WTC11 (cell line): Measurements from ENCODE around the gene C2orf49. TPM values are rescaled to one million over a fixed set of nuclear protein-coding genes. Genes with fewer than 3 reads are reported as not detected.

Experiments
- ATAC-seq: fragments of 200-7000 bp; cut with Tn5 transposase; 2 replicates; pipeline ENCODE4 v1.10.0; 2021; ENCODE audit warnings: mild to moderate bottlenecking, moderate library complexity
- CTCF ChIA-PET: fragments of 300-600 bp; sonication (Branson Sonifier 250); formaldehyde crosslinking; loops from one replicate; lab custom pipeline; 2021; ENCODE audit warnings: antibody characterized with exemption; lab: Charles Lee
- POLR2A ChIA-PET: fragments of 350-600 bp; sonication (Branson Sonifier 250); formaldehyde crosslinking; loops from one replicate; lab custom pipeline; 2021; ENCODE audit warnings: antibody characterized with exemption; lab: Charles Lee
- DNase-seq: peaks from one replicate; pipeline ENCODE4 v3.0.0; 2021; ENCODE audit warnings: low spot score
- H3K27ac Mint-ChIP-seq: 2 replicates; pipeline ENCODE4 v1.8.0; 2021; ENCODE audit warnings: mixed read lengths
- H3K27me3 Mint-ChIP-seq: 2 replicates; pipeline ENCODE4 v1.8.0; 2021; ENCODE audit warnings: low read depth, mild to moderate bottlenecking, moderate library complexity, mixed read lengths
- H3K36me3 Mint-ChIP-seq: 2 replicates; pipeline ENCODE4 v1.8.0; 2021; ENCODE audit warnings: mixed read lengths
- H3K4me1 Mint-ChIP-seq: 2 replicates; pipeline ENCODE4 v1.8.0; 2022; ENCODE audit warnings: mixed read lengths
- H3K4me3 Mint-ChIP-seq: 2 replicates; pipeline ENCODE4 v1.8.0; 2021; ENCODE audit warnings: mild to moderate bottlenecking, moderate library complexity, mixed read lengths
- H3K9me3 Mint-ChIP-seq: 2 replicates; pipeline ENCODE4 v1.8.0; 2021; ENCODE audit warnings: mixed read lengths
- ATF1 ChIP-seq: sonication (generic); formaldehyde crosslinking; IDR thresholded peaks from 2 replicates; pipeline ENCODE4 v1.8.1; 2023; ENCODE audit warnings: mild to moderate bottlenecking, moderate library complexity, missing genetic modification reagents
- CREM ChIP-seq: sonication (generic); formaldehyde crosslinking; IDR thresholded peaks from 2 replicates; pipeline ENCODE4 v1.8.1; 2022; ENCODE audit warnings: mild to moderate bottlenecking, missing genetic modification reagents, moderate library complexity
- ESRRA ChIP-seq: sonication (generic); formaldehyde crosslinking; IDR thresholded peaks from 2 replicates; pipeline ENCODE4 v1.8.1; 2022; ENCODE audit warnings: mild to moderate bottlenecking, missing genetic modification reagents, borderline replicate concordance
- FOXK1 ChIP-seq: sonication (generic); formaldehyde crosslinking; IDR thresholded peaks from 2 replicates; pipeline ENCODE4 v1.8.0; 2022; ENCODE audit warnings: mild to moderate bottlenecking, moderate library complexity, missing genetic modification reagents
- GTF2I ChIP-seq: fragments of 250-450 bp; sonication (Bioruptor Pico); conservative IDR thresholded peaks from 2 replicates; pipeline ENCODE4 v1.4.0; 2021; ENCODE audit warnings: mild to moderate bottlenecking
- MYBL2 ChIP-seq: sonication (generic); formaldehyde crosslinking; IDR thresholded peaks from 2 replicates; pipeline ENCODE4 v1.8.1; 2023; ENCODE audit warnings: mild to moderate bottlenecking, moderate library complexity, missing genetic modification reagents
- NFYB ChIP-seq: sonication (generic); formaldehyde crosslinking; conservative IDR thresholded peaks from 2 replicates; pipeline ENCODE4 v1.8.0; 2022; ENCODE audit warnings: low read depth, missing genetic modification reagents
- NR2C2 ChIP-seq: sonication (generic); formaldehyde crosslinking; IDR thresholded peaks from 2 replicates; pipeline ENCODE4 v1.8.0; 2022; ENCODE audit warnings: mild to moderate bottlenecking, missing genetic modification reagents
- PRRX2 ChIP-seq: fragments of 250-450 bp; sonication (Bioruptor Pico); IDR thresholded peaks from 2 replicates; pipeline ENCODE4 v1.8.0; 2021; ENCODE audit warnings: mild to moderate bottlenecking
- RELA ChIP-seq: sonication (generic); formaldehyde crosslinking; IDR thresholded peaks from 2 replicates; pipeline ENCODE4 v1.8.1; 2022; ENCODE audit warnings: missing genetic modification reagents, mild to moderate bottlenecking, borderline replicate concordance
- SMAD3 ChIP-seq: sonication (generic); formaldehyde crosslinking; IDR thresholded peaks from 2 replicates; pipeline ENCODE4 v1.8.0; 2022; ENCODE audit warnings: missing genetic modification reagents, mild to moderate bottlenecking, borderline replicate concordance
- SP1 ChIP-seq: sonication (generic); formaldehyde crosslinking; conservative IDR thresholded peaks from 2 replicates; pipeline ENCODE4 v1.8.1; 2022; ENCODE audit warnings: missing genetic modification reagents
- TEAD4 ChIP-seq: sonication (generic); formaldehyde crosslinking; IDR thresholded peaks from 2 replicates; pipeline ENCODE4 v1.8.0; 2022; ENCODE audit warnings: mild to moderate bottlenecking, missing genetic modification reagents
- ZBTB21 ChIP-seq: sonication (generic); formaldehyde crosslinking; IDR thresholded peaks from 2 replicates; pipeline ENCODE4 v1.8.1; 2023; ENCODE audit warnings: mild to moderate bottlenecking, missing genetic modification reagents, borderline replicate concordance
- ZNF263 ChIP-seq: sonication (generic); formaldehyde crosslinking; IDR thresholded peaks from 2 replicates; pipeline ENCODE4 v1.8.1; 2022; ENCODE audit warnings: low read depth, mild to moderate bottlenecking, moderate library complexity, missing genetic modification reagents
- ZNF317 ChIP-seq: sonication (generic); formaldehyde crosslinking; IDR thresholded peaks from 2 replicates; pipeline ENCODE4 v1.8.1; 2023; ENCODE audit warnings: low read depth, mild to moderate bottlenecking, moderate library complexity, missing genetic modification reagents, borderline replicate concordance
- ZNF416 ChIP-seq: fragments of 250-450 bp; sonication (Bioruptor Pico); IDR thresholded peaks from 2 replicates; pipeline ENCODE4 v1.9.0; 2021; ENCODE audit warnings: mild to moderate bottlenecking, inconsistent platforms
- ZNF423 ChIP-seq: fragments of 250-450 bp; sonication (Bioruptor Pico); IDR thresholded peaks from 2 replicates; pipeline ENCODE4 v2.1.2; 2022; ENCODE audit warnings: mild to moderate bottlenecking, moderate library complexity
- ZNF671 ChIP-seq: fragments of 250-450 bp; sonication (Bioruptor Pico); IDR thresholded peaks from 2 replicates; pipeline ENCODE4 v1.8.0; 2021; ENCODE audit warnings: mild to moderate bottlenecking
- total RNA-seq: library from RNA; stranded (reverse); gene quantifications from 3 replicates; pipeline ENCODE4 v1.2.3, GENCODE V29; 2021
- TF ChIP-seq, protein P1 (sequence below): sonication (generic); formaldehyde crosslinking; IDR thresholded peaks from 2 replicates; pipeline ENCODE4 v1.8.0; 2022; ENCODE audit warnings: missing genetic modification reagents
- TF ChIP-seq, protein P2 (sequence below): sonication (generic); formaldehyde crosslinking; conservative IDR thresholded peaks from 2 replicates; pipeline ENCODE4 v1.8.1; 2022; ENCODE audit warnings: mild to moderate bottlenecking, missing genetic modification reagents
- TF ChIP-seq, protein P3 (sequence below): sonication (generic); formaldehyde crosslinking; IDR thresholded peaks from 2 replicates; pipeline ENCODE4 v1.8.0; 2023; ENCODE audit warnings: missing genetic modification reagents
- TF ChIP-seq, protein P4 (sequence below): sonication (generic); formaldehyde crosslinking; IDR thresholded peaks from 2 replicates; pipeline ENCODE4 v1.8.1; 2023; ENCODE audit warnings: mild to moderate bottlenecking, missing genetic modification reagents, moderate library complexity
- TF ChIP-seq, protein P5 (sequence below): sonication (generic); formaldehyde crosslinking; IDR thresholded peaks from 2 replicates; pipeline ENCODE4 v1.8.1; 2022; ENCODE audit warnings: low read depth, missing genetic modification reagents, borderline replicate concordance
- TF ChIP-seq, protein P6 (sequence below): sonication (generic); formaldehyde crosslinking; IDR thresholded peaks from 2 replicates; pipeline ENCODE4 v1.8.1; 2023; ENCODE audit warnings: mild to moderate bottlenecking, missing genetic modification reagents, moderate library complexity
- TF ChIP-seq, protein P7 (sequence below): sonication (generic); formaldehyde crosslinking; IDR thresholded peaks from 2 replicates; pipeline ENCODE4 v1.8.0; 2022; ENCODE audit warnings: mild to moderate bottlenecking, missing genetic modification reagents

C2orf49 gene
- total RNA-seq, 1 experiment from 2014 or later: 15.9 TPM

DNA sequence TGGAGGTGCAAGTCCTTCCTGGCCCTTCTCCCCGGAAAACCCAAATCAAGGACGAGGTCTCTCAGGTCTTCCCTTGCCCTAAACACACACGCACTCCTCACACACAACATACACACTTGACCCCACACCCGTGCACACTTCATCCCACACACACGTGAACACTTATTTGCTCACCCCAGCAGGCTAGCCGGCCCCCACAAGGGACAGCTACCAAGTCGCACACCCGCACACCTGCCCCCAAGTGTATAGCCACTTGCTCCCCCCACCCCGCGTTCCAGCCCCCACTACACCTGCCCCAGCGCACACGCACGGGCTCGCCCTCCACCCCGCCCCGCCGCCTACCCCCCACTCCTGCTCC is 8.2 kb upstream of the C2orf49 start:
- DNase-seq (no peak), ATAC-seq (no peak)
- H3K27ac Mint-ChIP-seq: peak overlapping the region; percentile 38
- 0 out of 2 replicates have a peak, but pooled peaks cover 3% of the 10 kb centered on the region for H3K36me3 Mint-ChIP-seq
- H3K9me3 Mint-ChIP-seq: no peaks in the 10 kb centered on the region
- H3K4me3 Mint-ChIP-seq: peak overlapping the region; percentile 85
- TF ChIP-seq SMAD3 (no peak), MYBL2 (CRISPR knock-in tag) (no peak), ATF1 (CRISPR knock-in tag) (no peak), TEAD4 (CRISPR knock-in tag) (no peak), ZNF317 (no peak), RELA (CRISPR knock-in tag) (no peak), ZNF671 (CRISPR knock-in tag) (no peak), SP1 (no peak), NFYB (no peak), ZNF263 (CRISPR knock-in tag) (no peak), ZNF416 (CRISPR knock-in tag) (no peak), GTF2I (no peak)
- TF ChIP-seq, protein P1, sequence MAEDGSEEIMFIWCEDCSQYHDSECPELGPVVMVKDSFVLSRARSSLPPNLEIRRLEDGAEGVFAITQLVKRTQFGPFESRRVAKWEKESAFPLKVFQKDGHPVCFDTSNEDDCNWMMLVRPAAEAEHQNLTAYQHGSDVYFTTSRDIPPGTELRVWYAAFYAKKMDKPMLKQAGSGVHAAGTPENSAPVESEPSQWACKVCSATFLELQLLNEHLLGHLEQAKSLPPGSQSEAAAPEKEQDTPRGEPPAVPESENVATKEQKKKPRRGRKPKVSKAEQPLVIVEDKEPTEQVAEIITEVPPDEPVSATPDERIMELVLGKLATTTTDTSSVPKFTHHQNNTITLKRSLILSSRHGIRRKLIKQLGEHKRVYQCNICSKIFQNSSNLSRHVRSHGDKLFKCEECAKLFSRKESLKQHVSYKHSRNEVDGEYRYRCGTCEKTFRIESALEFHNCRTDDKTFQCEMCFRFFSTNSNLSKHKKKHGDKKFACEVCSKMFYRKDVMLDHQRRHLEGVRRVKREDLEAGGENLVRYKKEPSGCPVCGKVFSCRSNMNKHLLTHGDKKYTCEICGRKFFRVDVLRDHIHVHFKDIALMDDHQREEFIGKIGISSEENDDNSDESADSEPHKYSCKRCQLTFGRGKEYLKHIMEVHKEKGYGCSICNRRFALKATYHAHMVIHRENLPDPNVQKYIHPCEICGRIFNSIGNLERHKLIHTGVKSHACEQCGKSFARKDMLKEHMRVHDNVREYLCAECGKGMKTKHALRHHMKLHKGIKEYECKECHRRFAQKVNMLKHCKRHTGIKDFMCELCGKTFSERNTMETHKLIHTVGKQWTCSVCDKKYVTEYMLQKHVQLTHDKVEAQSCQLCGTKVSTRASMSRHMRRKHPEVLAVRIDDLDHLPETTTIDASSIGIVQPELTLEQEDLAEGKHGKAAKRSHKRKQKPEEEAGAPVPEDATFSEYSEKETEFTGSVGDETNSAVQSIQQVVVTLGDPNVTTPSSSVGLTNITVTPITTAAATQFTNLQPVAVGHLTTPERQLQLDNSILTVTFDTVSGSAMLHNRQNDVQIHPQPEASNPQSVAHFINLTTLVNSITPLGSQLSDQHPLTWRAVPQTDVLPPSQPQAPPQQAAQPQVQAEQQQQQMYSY (CRISPR knock-in tag): no peak
- TF ChIP-seq, protein P2, sequence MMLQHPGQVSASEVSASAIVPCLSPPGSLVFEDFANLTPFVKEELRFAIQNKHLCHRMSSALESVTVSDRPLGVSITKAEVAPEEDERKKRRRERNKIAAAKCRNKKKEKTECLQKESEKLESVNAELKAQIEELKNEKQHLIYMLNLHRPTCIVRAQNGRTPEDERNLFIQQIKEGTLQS (CRISPR knock-in tag): no peak
- ChIA-PET CTCF (interaction anchor here (1.0 to 1.1 kb wide), 2 partner anchors 34 to 93 kb away, joined by 3 to 5 read pairs; no protein-coding TSS in a partner anchor), POLR2A (interaction anchor here (0.7 to 1.0 kb wide), 2 partner anchors 8 to 291 kb away, joined by 3 to 4 read pairs; partner anchors contain the start of gene C2orf49)
- no peaks in the 10 kb centered on the region; the same call in 1 of the 2 replicates for H3K27me3 Mint-ChIP-seq
- peaks cover 30% of the 10 kb centered on the region for H3K4me1 Mint-ChIP-seq

DNA sequence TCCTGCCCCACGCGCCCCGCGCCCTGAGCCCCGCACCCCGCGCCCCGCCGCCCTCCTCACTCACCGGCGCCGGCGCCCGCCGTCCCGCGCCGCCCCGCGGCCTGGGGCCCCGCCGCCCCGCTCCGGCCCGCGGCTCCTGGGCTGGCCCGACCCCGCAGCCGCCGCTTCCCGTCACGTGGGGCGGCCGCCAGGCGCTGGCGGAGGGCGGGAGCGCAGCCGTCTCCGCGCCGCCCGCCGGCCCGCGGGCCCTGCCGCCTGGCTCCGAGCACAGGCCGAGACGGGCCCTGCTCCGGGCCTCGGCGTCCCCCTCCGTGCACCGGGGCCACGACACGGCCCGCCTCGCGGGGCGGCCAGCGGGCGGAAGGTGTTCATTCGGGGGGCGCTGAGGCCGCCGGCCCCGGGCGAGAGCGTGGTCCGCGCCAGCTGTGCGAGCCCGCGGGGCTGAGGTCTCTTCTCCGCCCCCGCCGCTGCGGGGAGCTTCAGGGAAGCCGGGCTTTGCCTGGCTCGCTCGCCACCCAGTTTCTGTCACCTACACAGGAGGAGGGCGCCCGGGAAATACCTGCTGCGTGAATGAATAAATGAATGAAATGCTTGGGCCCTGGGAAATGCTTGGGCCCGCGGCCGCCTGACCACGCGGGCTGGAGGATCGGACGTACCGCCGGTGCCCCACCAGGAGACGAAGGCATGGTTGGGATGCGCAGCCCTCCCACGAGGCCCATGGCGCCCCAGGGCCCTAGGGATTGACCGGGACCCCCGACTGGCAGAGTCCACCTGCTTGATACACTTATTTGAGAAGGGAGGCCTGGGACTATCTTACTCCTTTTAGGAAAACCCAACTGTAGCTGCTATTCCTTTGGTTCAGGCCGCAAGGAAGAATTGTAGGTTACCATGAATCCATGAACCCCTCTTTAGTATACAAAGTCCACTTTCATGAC is 7.5 kb upstream of the C2orf49 start, which contains the start of gene TGFBRAP1:
Gene TGFBRAP1, minus strand, starts transcription at position 175 of the 935 bp plus-strand sequence. CDS start 21,434 bp downstream, outside the sequence.
- peak within 1 kb of the TSS; percentile 38 for H3K27ac Mint-ChIP-seq
- no peaks in the 10 kb centered on the region for H3K9me3 Mint-ChIP-seq
- H3K4me1 Mint-ChIP-seq: peaks cover 26% of the 10 kb centered on the region
- DNase-seq: peak; percentile 34
- ATAC-seq: peak; percentile 78
- H3K27me3 Mint-ChIP-seq: no peaks in the 10 kb centered on the region; the same call in 1 of the 2 replicates
- peak within 1 kb of the TSS; percentile 85 for H3K4me3 Mint-ChIP-seq
- ChIA-PET CTCF (interaction anchor here (1.0 to 1.6 kb wide), 4 partner anchors 35 to 215 kb away, joined by 3 to 5 read pairs (median 3); no protein-coding TSS in a partner anchor), POLR2A (interaction anchor here (0.6 to 1.0 kb wide), 3 partner anchors 8 to 291 kb away, joined by 3 to 4 read pairs (median 3); partner anchors contain the start of gene C2orf49)
- 0 out of 2 replicates have a peak, but pooled peaks cover 3% of the 10 kb centered on the region for H3K36me3 Mint-ChIP-seq
- TF ChIP-seq, protein P3, sequence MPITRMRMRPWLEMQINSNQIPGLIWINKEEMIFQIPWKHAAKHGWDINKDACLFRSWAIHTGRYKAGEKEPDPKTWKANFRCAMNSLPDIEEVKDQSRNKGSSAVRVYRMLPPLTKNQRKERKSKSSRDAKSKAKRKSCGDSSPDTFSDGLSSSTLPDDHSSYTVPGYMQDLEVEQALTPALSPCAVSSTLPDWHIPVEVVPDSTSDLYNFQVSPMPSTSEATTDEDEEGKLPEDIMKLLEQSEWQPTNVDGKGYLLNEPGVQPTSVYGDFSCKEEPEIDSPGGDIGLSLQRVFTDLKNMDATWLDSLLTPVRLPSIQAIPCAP (CRISPR knock-in tag): 0 out of 2 replicates have a peak, but pooled peaks have one; percentile 27
- TF ChIP-seq FOXK1 (CRISPR knock-in tag) (0 out of 2 replicates have a peak, but pooled peaks have one; percentile 33), NR2C2 (CRISPR knock-in tag) (no peak), ZBTB21 (CRISPR knock-in tag) (no peak), GTF2I (no peak), PRRX2 (CRISPR knock-in tag) (no peak), ESRRA (CRISPR knock-in tag) (no peak), ZNF317 (0 out of 2 replicates have a peak, but pooled peaks have one; percentile 18), ZNF423 (CRISPR knock-in tag) (peak; percentile 76), CREM (CRISPR knock-in tag) (peak; percentile 54; the same call in 1 of the 2 replicates)
- TF ChIP-seq, protein P4, sequence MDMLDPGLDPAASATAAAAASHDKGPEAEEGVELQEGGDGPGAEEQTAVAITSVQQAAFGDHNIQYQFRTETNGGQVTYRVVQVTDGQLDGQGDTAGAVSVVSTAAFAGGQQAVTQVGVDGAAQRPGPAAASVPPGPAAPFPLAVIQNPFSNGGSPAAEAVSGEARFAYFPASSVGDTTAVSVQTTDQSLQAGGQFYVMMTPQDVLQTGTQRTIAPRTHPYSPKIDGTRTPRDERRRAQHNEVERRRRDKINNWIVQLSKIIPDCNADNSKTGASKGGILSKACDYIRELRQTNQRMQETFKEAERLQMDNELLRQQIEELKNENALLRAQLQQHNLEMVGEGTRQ (CRISPR knock-in tag): peak; percentile 92
- TF ChIP-seq, protein P5, sequence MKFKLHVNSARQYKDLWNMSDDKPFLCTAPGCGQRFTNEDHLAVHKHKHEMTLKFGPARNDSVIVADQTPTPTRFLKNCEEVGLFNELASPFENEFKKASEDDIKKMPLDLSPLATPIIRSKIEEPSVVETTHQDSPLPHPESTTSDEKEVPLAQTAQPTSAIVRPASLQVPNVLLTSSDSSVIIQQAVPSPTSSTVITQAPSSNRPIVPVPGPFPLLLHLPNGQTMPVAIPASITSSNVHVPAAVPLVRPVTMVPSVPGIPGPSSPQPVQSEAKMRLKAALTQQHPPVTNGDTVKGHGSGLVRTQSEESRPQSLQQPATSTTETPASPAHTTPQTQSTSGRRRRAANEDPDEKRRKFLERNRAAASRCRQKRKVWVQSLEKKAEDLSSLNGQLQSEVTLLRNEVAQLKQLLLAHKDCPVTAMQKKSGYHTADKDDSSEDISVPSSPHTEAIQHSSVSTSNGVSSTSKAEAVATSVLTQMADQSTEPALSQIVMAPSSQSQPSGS (CRISPR knock-in tag): no peak
- TF ChIP-seq, protein P6, sequence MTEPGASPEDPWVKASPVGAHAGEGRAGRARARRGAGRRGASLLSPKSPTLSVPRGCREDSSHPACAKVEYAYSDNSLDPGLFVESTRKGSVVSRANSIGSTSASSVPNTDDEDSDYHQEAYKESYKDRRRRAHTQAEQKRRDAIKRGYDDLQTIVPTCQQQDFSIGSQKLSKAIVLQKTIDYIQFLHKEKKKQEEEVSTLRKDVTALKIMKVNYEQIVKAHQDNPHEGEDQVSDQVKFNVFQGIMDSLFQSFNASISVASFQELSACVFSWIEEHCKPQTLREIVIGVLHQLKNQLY (CRISPR knock-in tag): no peak
- TF ChIP-seq, protein P7, sequence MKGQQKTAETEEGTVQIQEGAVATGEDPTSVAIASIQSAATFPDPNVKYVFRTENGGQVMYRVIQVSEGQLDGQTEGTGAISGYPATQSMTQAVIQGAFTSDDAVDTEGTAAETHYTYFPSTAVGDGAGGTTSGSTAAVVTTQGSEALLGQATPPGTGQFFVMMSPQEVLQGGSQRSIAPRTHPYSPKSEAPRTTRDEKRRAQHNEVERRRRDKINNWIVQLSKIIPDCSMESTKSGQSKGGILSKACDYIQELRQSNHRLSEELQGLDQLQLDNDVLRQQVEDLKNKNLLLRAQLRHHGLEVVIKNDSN (CRISPR knock-in tag): peak; percentile 55
